PC-3 (cell line): Measurements from ENCODE around the gene CAST.

ENCODE experiments used
- EZH2 ChIP-seq: fragments of 300-600 bp; sonication (generic); IDR thresholded peaks from one replicate; pipeline ENCODE4 v1.6.1; 2017; ENCODE audit warnings: antibody characterized with exemption, mild to moderate bottlenecking, low read length; ENCODE audit not compliant: unreplicated experiment
- EZH2phosphoT487 ChIP-seq: fragments of 300-600 bp; sonication (generic); IDR thresholded peaks from 2 replicates; pipeline ENCODE4 v1.6.1; 2018; ENCODE audit warnings: mild to moderate bottlenecking, antibody characterized with exemption, low read length, borderline replicate concordance
- TF ChIP-seq, protein P1 (sequence below): fragments of 300-600 bp; sonication (generic); conservative IDR thresholded peaks from 2 replicates; pipeline ENCODE4 v1.5.1; 2017; ENCODE audit warnings: antibody characterized with exemption, low read depth, mild to moderate bottlenecking, low read length

DNA sequence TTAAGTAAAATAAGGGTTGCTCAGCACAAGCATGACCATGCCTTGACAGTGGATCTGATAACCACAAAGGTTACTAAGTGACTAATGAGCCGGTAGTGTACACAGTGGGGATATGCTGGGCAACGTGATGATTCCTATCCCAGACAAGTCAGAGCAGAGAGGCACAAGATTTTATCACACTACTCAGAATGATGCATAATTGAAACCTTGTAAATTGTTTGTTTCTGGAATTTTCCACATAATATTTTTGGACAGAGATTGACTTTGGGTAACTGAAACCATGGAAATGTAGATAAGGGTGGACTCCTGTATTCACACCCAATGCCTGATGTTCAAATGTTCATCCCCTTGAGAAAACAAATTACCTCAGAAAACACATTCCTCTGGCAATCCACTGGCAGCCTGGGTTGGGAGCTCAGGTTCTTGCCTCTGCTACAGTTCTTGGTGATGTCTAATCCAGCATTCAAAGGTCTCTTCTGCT, 161.8 kb downstream of the CAST start:
- TF ChIP-seq, protein P1, sequence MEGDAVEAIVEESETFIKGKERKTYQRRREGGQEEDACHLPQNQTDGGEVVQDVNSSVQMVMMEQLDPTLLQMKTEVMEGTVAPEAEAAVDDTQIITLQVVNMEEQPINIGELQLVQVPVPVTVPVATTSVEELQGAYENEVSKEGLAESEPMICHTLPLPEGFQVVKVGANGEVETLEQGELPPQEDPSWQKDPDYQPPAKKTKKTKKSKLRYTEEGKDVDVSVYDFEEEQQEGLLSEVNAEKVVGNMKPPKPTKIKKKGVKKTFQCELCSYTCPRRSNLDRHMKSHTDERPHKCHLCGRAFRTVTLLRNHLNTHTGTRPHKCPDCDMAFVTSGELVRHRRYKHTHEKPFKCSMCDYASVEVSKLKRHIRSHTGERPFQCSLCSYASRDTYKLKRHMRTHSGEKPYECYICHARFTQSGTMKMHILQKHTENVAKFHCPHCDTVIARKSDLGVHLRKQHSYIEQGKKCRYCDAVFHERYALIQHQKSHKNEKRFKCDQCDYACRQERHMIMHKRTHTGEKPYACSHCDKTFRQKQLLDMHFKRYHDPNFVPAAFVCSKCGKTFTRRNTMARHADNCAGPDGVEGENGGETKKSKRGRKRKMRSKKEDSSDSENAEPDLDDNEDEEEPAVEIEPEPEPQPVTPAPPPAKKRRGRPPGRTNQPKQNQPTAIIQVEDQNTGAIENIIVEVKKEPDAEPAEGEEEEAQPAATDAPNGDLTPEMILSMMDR = no peak
- no peak for TF ChIP-seq EZH2
- TF ChIP-seq EZH2phosphoT487 = no peak
